ENCODE measurements around the gene PGLYRP3.

The PGLYRP3 gene

DNA sequence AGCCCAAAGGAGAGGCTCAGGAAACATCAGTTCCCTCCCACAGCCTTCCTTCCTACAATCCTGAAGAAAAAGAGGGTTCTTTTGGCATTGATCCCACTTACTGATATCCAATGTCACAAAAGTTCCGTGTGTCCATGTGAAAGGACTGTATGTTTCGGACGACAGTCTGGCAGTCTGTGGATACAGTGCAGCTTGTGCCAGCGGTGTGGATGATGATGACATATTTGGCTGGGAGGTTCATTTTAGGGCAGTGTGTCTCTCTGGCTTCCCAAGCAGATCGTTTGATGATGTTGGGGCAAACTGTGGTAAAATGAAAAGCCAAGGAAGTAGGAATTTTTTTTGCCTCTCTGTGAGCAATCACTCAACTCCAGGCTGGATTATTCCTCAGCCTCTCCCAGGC is 10.4 kb downstream of the PGLYRP3 start:
- TF ChIP-seq, protein P1, sequence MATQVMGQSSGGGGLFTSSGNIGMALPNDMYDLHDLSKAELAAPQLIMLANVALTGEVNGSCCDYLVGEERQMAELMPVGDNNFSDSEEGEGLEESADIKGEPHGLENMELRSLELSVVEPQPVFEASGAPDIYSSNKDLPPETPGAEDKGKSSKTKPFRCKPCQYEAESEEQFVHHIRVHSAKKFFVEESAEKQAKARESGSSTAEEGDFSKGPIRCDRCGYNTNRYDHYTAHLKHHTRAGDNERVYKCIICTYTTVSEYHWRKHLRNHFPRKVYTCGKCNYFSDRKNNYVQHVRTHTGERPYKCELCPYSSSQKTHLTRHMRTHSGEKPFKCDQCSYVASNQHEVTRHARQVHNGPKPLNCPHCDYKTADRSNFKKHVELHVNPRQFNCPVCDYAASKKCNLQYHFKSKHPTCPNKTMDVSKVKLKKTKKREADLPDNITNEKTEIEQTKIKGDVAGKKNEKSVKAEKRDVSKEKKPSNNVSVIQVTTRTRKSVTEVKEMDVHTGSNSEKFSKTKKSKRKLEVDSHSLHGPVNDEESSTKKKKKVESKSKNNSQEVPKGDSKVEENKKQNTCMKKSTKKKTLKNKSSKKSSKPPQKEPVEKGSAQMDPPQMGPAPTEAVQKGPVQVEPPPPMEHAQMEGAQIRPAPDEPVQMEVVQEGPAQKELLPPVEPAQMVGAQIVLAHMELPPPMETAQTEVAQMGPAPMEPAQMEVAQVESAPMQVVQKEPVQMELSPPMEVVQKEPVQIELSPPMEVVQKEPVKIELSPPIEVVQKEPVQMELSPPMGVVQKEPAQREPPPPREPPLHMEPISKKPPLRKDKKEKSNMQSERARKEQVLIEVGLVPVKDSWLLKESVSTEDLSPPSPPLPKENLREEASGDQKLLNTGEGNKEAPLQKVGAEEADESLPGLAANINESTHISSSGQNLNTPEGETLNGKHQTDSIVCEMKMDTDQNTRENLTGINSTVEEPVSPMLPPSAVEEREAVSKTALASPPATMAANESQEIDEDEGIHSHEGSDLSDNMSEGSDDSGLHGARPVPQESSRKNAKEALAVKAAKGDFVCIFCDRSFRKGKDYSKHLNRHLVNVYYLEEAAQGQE (IDR thresholded peaks at IDR 0.05; ENCODE audit: low read depth), result no peak
- no peak for TF ChIP-seq RAD21 (IDR thresholded peaks at IDR 0.05; ENCODE audit: low read depth)
- no peak for TF ChIP-seq EP300 (IDR thresholded peaks at IDR 0.05; ENCODE audit: borderline replicate concordance)
- TF ChIP-seq ZBTB7A (IDR thresholded peaks at IDR 0.05; ENCODE audit: low read depth), result no peak
- TF ChIP-seq CREB1 (IDR thresholded peaks at IDR 0.05; ENCODE audit: low read depth), result no peak
- TF ChIP-seq YY1 (IDR thresholded peaks at IDR 0.05; ENCODE audit: low read depth), result no peak
- TF ChIP-seq FOXM1 (IDR thresholded peaks at IDR 0.05; ENCODE audit: borderline replicate concordance, low read depth), result no peak
- TF ChIP-seq TAF1 (IDR thresholded peaks at IDR 0.05; ENCODE audit: low read depth), result no peak
- TF ChIP-seq EGR1 (IDR thresholded peaks at IDR 0.05), result no peak
- TF ChIP-seq TCF12 (IDR thresholded peaks at IDR 0.05; ENCODE audit: low read depth), result no peak
- TF ChIP-seq CEBPB (IDR thresholded peaks at IDR 0.05), result no peak
- TF ChIP-seq TEAD4 (IDR thresholded peaks at IDR 0.05), result no peak
- TF ChIP-seq NFIC (IDR thresholded peaks at IDR 0.05), result no peak
- TF ChIP-seq, protein P2, sequence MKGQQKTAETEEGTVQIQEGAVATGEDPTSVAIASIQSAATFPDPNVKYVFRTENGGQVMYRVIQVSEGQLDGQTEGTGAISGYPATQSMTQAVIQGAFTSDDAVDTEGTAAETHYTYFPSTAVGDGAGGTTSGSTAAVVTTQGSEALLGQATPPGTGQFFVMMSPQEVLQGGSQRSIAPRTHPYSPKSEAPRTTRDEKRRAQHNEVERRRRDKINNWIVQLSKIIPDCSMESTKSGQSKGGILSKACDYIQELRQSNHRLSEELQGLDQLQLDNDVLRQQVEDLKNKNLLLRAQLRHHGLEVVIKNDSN (IDR thresholded peaks at IDR 0.05), result no peak
- no peak for TF ChIP-seq MAX (IDR thresholded peaks at IDR 0.05)

GRCh38 chr1:153293851-153294250 is 18.9 kb downstream of the PGLYRP3 start:
- TF ChIP-seq, protein P1 (IDR thresholded peaks at IDR 0.05; ENCODE audit: low read depth), result no peak
- no peak for TF ChIP-seq MAX (IDR thresholded peaks at IDR 0.05)
- TF ChIP-seq TCF12 (IDR thresholded peaks at IDR 0.05; ENCODE audit: low read depth), result no peak
- no peak for TF ChIP-seq CEBPB (IDR thresholded peaks at IDR 0.05)
- TF ChIP-seq YY1 (IDR thresholded peaks at IDR 0.05; ENCODE audit: low read depth), result no peak
- no peak for TF ChIP-seq ZBTB7A (IDR thresholded peaks at IDR 0.05; ENCODE audit: low read depth)
- no peak for TF ChIP-seq EP300 (IDR thresholded peaks at IDR 0.05; ENCODE audit: borderline replicate concordance)
- TF ChIP-seq TAF1 (IDR thresholded peaks at IDR 0.05; ENCODE audit: low read depth), result no peak
- TF ChIP-seq RAD21 (IDR thresholded peaks at IDR 0.05; ENCODE audit: low read depth), result no peak
- no peak for TF ChIP-seq EGR1 (IDR thresholded peaks at IDR 0.05)
- TF ChIP-seq FOXM1 (IDR thresholded peaks at IDR 0.05; ENCODE audit: borderline replicate concordance, low read depth), result no peak

DNA sequence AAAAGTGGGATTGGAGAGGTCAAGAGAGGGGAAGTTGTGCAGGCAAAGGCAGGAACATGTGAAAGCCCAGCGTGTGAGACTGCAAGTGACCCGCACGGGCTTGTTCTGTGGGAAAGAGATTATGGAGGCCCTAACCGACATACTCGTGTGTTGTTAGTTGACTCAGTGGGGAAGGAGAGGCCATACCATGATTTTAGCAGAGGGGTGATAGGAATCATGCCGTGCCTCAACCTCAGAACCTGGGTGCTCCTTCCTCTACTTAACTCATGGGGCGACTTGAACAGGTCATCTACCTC is 19.3 kb downstream of the PGLYRP3 start:
- TF ChIP-seq, protein P1 (IDR thresholded peaks at IDR 0.05; ENCODE audit: low read depth), result no peak
- TF ChIP-seq, protein P2 (IDR thresholded peaks at IDR 0.05), result no peak
- TF ChIP-seq NFIC (IDR thresholded peaks at IDR 0.05), result no peak
- TF ChIP-seq CEBPB (IDR thresholded peaks at IDR 0.05), result no peak
- no peak for TF ChIP-seq TEAD4 (IDR thresholded peaks at IDR 0.05)
- TF ChIP-seq RAD21 (IDR thresholded peaks at IDR 0.05; ENCODE audit: low read depth), result no peak

GRCh38 chr1:153292740-153293479 is 19.8 kb downstream of the PGLYRP3 start:
- no peak for TF ChIP-seq EGR1 (IDR thresholded peaks at IDR 0.05)
- TF ChIP-seq, protein P1 (IDR thresholded peaks at IDR 0.05; ENCODE audit: low read depth), result no peak
- TF ChIP-seq EP300 (IDR thresholded peaks at IDR 0.05; ENCODE audit: borderline replicate concordance), result no peak
- no peak for TF ChIP-seq CEBPB (IDR thresholded peaks at IDR 0.05)
- TF ChIP-seq, protein P2 (IDR thresholded peaks at IDR 0.05), result no peak
- no peak for TF ChIP-seq CREB1 (IDR thresholded peaks at IDR 0.05; ENCODE audit: low read depth)
- TF ChIP-seq YY1 (IDR thresholded peaks at IDR 0.05; ENCODE audit: low read depth), result no peak
- TF ChIP-seq TEAD4 (IDR thresholded peaks at IDR 0.05), result no peak
- no peak for TF ChIP-seq FOXM1 (IDR thresholded peaks at IDR 0.05; ENCODE audit: borderline replicate concordance, low read depth)
- no peak for TF ChIP-seq RAD21 (IDR thresholded peaks at IDR 0.05; ENCODE audit: low read depth)
- no peak for TF ChIP-seq TAF1 (IDR thresholded peaks at IDR 0.05; ENCODE audit: low read depth)
- no peak for TF ChIP-seq ZBTB7A (IDR thresholded peaks at IDR 0.05; ENCODE audit: low read depth)
- no peak for TF ChIP-seq MAX (IDR thresholded peaks at IDR 0.05)
- TF ChIP-seq TCF12 (IDR thresholded peaks at IDR 0.05; ENCODE audit: low read depth), result no peak

All from Ishikawa (cell line).